IMR-90 (cell line): ENCODE measurements around the gene CYTH4.

Source experiments
- BHLHE40 ChIP-seq: fragments of 150-350 bp; IDR thresholded peaks from 2 replicates; pipeline ENCODE4 v1.6.1; 2016; ENCODE audit warnings: mild to moderate bottlenecking, low read depth, low read length
- MAZ ChIP-seq: IDR thresholded peaks from 2 replicates; pipeline ENCODE4 v1.6.1; 2012; ENCODE audit warnings: low read depth, mild to moderate bottlenecking, low read length, improper control_type of control experiment, moderate library complexity, borderline replicate concordance

DNA sequence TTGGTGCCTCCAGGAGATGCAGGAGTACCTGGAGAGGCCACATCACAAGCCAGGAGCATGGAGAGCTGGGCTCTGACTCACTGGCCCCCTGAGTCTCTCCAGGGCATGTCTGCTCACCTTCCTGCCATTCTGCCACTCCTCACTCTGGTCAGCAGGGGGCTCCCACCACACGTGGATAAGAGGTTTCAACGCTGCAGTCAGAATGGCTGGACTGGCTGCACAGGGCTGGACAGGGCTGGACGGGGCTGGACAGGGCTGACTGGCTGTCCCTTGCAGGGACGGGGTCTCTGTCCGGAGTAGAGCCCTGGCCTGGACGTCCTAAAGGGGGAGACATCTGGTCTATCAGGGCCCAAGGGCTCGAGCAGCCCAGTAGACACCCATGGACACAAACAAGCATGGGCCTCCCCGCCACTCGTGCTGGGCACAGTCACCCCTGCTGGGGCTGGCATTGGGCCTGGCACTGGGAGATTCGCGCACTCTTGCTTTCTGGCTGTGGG, 34.6 kb downstream of the CYTH4 start:
- TF ChIP-seq BHLHE40: no peak
- TF ChIP-seq MAZ: peak; percentile 39
